GM18868 (cell line): ENCODE data around the gene KCTD7.
"Not testable (repeated sequence)": the region's sequence is repeated elsewhere in the genome, so short reads cannot be mapped to it uniquely, and the experiment has no call there.

Experiments used
- ATAC-seq: cut with Tn5 transposase; IDR thresholded peaks from one replicate; pipeline ENCODE4 v1.9.1; 2021; ENCODE audit warnings: mild to moderate bottlenecking, moderate library complexity; ENCODE audit not compliant: unreplicated experiment

Gene KCTD7

GRCh38 chr7:66615699-66616098 lies 13.0 kb upstream of the KCTD7 start:
- no peak for ATAC-seq

- no peak for ATAC-seq
Measured at GRCh38 chr7:66617295-66617694, 11.4 kb upstream of the KCTD7 start.

GRCh38 chr7:66619341-66619948 lies 9.2 kb upstream of the KCTD7 start:
- not testable (repeated sequence) for ATAC-seq

- ATAC-seq, result no peak
Measured at GRCh38 chr7:66626331-66626934, 2.2 kb upstream of the KCTD7 start.

- ATAC-seq, result no peak
Measured at GRCh38 chr7:66627151-66627681, 1.5 kb upstream of the KCTD7 start.

- no peak for ATAC-seq
Measured at GRCh38 chr7:66627881-66628360, 760 bp upstream of the KCTD7 start.

GRCh38 chr7:66629222-66630062 lies 761 bp downstream of the KCTD7 start:
- no peak for ATAC-seq

GRCh38 chr7:66630531-66630930 lies 1.9 kb downstream of the KCTD7 start:
- ATAC-seq, result no peak

- no peak for ATAC-seq
Measured at GRCh38 chr7:66631471-66631870, 2.8 kb downstream of the KCTD7 start.

- no peak for ATAC-seq
Measured at GRCh38 chr7:66634816-66635215, 6.1 kb downstream of the KCTD7 start.

GRCh38 chr7:66635322-66635981 lies 6.8 kb downstream of the KCTD7 start:
- not testable (repeated sequence) for ATAC-seq

- ATAC-seq, result peak; percentile 32
Measured at GRCh38 chr7:66635982-66636546, 7.4 kb downstream of the KCTD7 start.

GRCh38 chr7:66638309-66639099 lies 9.8 kb downstream of the KCTD7 start:
- no peak for ATAC-seq

GRCh38 chr7:66639773-66640172 lies 11.1 kb downstream of the KCTD7 start:
- no peak for ATAC-seq

GRCh38 chr7:66640802-66641525 lies 12.3 kb downstream of the KCTD7 start:
- no peak for ATAC-seq

- no peak for ATAC-seq
Measured at GRCh38 chr7:66641526-66641871, 12.8 kb downstream of the KCTD7 start.

- no peak for ATAC-seq
Measured at GRCh38 chr7:66642186-66642585, 13.5 kb downstream of the KCTD7 start.

- no peak for ATAC-seq
Measured at GRCh38 chr7:66642932-66643331, 14.3 kb downstream of the KCTD7 start.

GRCh38 chr7:66643395-66643794 lies 14.7 kb downstream of the KCTD7 start:
- ATAC-seq, result no peak
